Neural progenitor cell (in vitro differentiated cells): ENCODE results near the gene ARPP21. TPM values are rescaled to one million over a fixed set of nuclear protein-coding genes. Genes with fewer than 3 reads are reported as not detected.

Experiments
- DNase-seq: peaks from one replicate; pipeline ENCODE4 v3.0.0-alpha.2; 2016; ENCODE audit warnings: low spot score
- H2AFZ ChIP-seq: fragments of 200-600 bp; sonication (generic); replicated peaks from 2 replicates; pipeline ENCODE4 v1.6.1; 2016; ENCODE audit warnings: antibody characterized with exemption
- H3F3A ChIP-seq: fragments of 200-600 bp; sonication (generic); 2 replicates; pipeline ENCODE4 v1.6.1; 2016; ENCODE audit warnings: antibody characterized with exemption, low read depth
- H3K27ac ChIP-seq: fragments of 200-600 bp; sonication (generic); 2 replicates; pipeline ENCODE4 v1.5.1; 2016; ENCODE audit warnings: mild to moderate bottlenecking
- H3K27me3 ChIP-seq: fragments of 200-600 bp; sonication (generic); 2 replicates; pipeline ENCODE4 v1.6.1; 2016; ENCODE audit warnings: mild to moderate bottlenecking, moderate library complexity
- H3K36me3 ChIP-seq: fragments of 200-600 bp; sonication (generic); 2 replicates; pipeline ENCODE4 v1.5.1; 2016
- H3K4me1 ChIP-seq: fragments of 200-600 bp; sonication (generic); 2 replicates; pipeline ENCODE4 v1.6.1; 2016; ENCODE audit warnings: mixed run types
- H3K4me2 ChIP-seq: fragments of 200-600 bp; sonication (generic); 2 replicates; pipeline ENCODE4 v1.6.1; 2016
- H3K4me3 ChIP-seq: fragments of 200-600 bp; sonication (generic); 2 replicates; pipeline ENCODE4 v1.5.1; 2016
- H3K79me2 ChIP-seq: fragments of 200-600 bp; sonication (generic); 2 replicates; pipeline ENCODE4 v1.6.1; 2016; ENCODE audit warnings: low read depth
- H3K9ac ChIP-seq: fragments of 200-600 bp; sonication (generic); 2 replicates; pipeline ENCODE4 v1.6.1; 2016
- H3K9me3 ChIP-seq: fragments of 200-600 bp; sonication (generic); 2 replicates; pipeline ENCODE4 v1.5.1; 2016; ENCODE audit warnings: low read depth
- H4K20me1 ChIP-seq: fragments of 200-600 bp; sonication (generic); 2 replicates; pipeline ENCODE4 v1.6.1; 2016; ENCODE audit warnings: low read depth
- H3K27ac Mint-ChIP-seq: 3 replicates; pipeline ENCODE4 v1.8.0; 2021; ENCODE audit warnings: mixed read lengths
- H3K27me3 Mint-ChIP-seq: 2 replicates; pipeline ENCODE4 v1.8.0; 2022; ENCODE audit warnings: low read depth, mild to moderate bottlenecking, inconsistent platforms, moderate library complexity, mixed read lengths; ENCODE audit not compliant: insufficient read depth
- H3K36me3 Mint-ChIP-seq: 3 replicates; pipeline ENCODE4 v1.8.0; 2021; ENCODE audit warnings: mixed read lengths
- H3K4me1 Mint-ChIP-seq: 3 replicates; pipeline ENCODE4 v1.8.0; 2021; ENCODE audit warnings: mixed read lengths
- H3K4me3 Mint-ChIP-seq: 3 replicates; pipeline ENCODE4 v1.8.0; 2021; ENCODE audit warnings: mild to moderate bottlenecking, moderate library complexity, mixed read lengths
- H3K9me3 Mint-ChIP-seq: 3 replicates; pipeline ENCODE4 v1.8.0; 2020; ENCODE audit warnings: mixed read lengths
- EZH2 ChIP-seq: fragments of 200-600 bp; sonication (generic); IDR thresholded peaks from 2 replicates; pipeline ENCODE4 v1.6.1; 2017; ENCODE audit warnings: antibody characterized with exemption, mild to moderate bottlenecking, moderate library complexity
- EZH2phosphoT487 ChIP-seq: fragments of 200-600 bp; sonication (generic); IDR thresholded peaks from 2 replicates; pipeline ENCODE4 v1.6.1; 2017; ENCODE audit warnings: antibody characterized with exemption
- total RNA-seq: library from RNA; depleted of rRNA; stranded (reverse); fragments of >200 nt; gene quantifications from 2 replicates; pipeline ENCODE4 v1.2.3, GENCODE V29; 2015; ENCODE audit warnings: low replicate concordance
- TF ChIP-seq, protein P1 (sequence below): fragments of 200-600 bp; sonication (generic); IDR thresholded peaks from 2 replicates; pipeline ENCODE4 v1.5.1; 2017; ENCODE audit warnings: antibody characterized with exemption, mild to moderate bottlenecking

Gene ARPP21
- total RNA-seq, 1 donor from 2014 or later = not detected

- Histone ChIP-seq H4K20me1 (no peaks in the 10 kb centered on the region), H3K9ac (no peak overlapping the region)
- H3K36me3 Mint-ChIP-seq = no peaks in the 10 kb centered on the region
These were observed 32.2 kb downstream of the ARPP21 start for GRCh38 chr3:35671483-35671882.

DNA sequence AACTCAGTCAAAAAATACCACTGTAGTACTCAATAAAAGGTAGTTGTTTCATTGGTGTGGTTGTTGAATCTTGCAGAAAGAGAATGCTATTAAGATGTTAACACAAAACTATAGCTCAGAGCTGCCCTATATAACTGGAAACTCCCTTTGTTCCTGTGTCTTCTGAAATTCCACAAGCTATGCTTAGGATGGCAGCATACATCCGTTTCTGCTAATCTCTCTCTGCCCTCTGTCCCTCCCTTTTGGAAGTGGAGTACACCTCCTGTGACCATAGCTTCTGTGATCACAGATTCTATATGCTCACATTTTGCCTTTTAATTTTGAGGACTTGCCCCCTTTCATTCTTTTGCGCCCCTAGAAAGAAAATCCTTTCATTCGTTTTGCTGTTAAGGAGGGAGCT, 33.7 kb downstream of the ARPP21 start:
- Histone ChIP-seq H3K27me3 (peaks cover 10% of the 10 kb centered on the region), H3K4me2 (no peak overlapping the region), H3K79me2 (no peaks in the 10 kb centered on the region), H4K20me1 (no peaks in the 10 kb centered on the region), H3K9me3 (no peaks in the 10 kb centered on the region), H3K9ac (no peak overlapping the region), H3K4me1 (no peaks in the 10 kb centered on the region), H3K27ac (no peak overlapping the region), H3F3A (no peaks in the 10 kb centered on the region), H2AFZ (peak overlapping the region; percentile 76), H3K4me3 (no peak overlapping the region), H3K36me3 (no peaks in the 10 kb centered on the region)
- Mint-ChIP-seq H3K27me3 (no peaks in the 10 kb centered on the region), H3K4me3 (no peak overlapping the region), H3K36me3 (no peaks in the 10 kb centered on the region), H3K27ac (no peak overlapping the region), H3K4me1 (peaks cover 5% of the 10 kb centered on the region), H3K9me3 (no peaks in the 10 kb centered on the region)
- TF ChIP-seq EZH2phosphoT487 = no peak
- TF ChIP-seq EZH2 = no peak
- TF ChIP-seq, protein P1, sequence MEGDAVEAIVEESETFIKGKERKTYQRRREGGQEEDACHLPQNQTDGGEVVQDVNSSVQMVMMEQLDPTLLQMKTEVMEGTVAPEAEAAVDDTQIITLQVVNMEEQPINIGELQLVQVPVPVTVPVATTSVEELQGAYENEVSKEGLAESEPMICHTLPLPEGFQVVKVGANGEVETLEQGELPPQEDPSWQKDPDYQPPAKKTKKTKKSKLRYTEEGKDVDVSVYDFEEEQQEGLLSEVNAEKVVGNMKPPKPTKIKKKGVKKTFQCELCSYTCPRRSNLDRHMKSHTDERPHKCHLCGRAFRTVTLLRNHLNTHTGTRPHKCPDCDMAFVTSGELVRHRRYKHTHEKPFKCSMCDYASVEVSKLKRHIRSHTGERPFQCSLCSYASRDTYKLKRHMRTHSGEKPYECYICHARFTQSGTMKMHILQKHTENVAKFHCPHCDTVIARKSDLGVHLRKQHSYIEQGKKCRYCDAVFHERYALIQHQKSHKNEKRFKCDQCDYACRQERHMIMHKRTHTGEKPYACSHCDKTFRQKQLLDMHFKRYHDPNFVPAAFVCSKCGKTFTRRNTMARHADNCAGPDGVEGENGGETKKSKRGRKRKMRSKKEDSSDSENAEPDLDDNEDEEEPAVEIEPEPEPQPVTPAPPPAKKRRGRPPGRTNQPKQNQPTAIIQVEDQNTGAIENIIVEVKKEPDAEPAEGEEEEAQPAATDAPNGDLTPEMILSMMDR = peak; percentile 6
- no peak for DNase-seq

More at GRCh38 chr3:35671483-35671882, 32.2 kb downstream of the ARPP21 start:
- Histone ChIP-seq H3K36me3 (no peaks in the 10 kb centered on the region), H3F3A (no peaks in the 10 kb centered on the region), H3K4me3 (no peak overlapping the region), H3K4me2 (no peak overlapping the region), H3K27me3 (peaks cover 4% of the 10 kb centered on the region), H3K27ac (no peak overlapping the region), H3K9me3 (no peaks in the 10 kb centered on the region), H2AFZ (no peak overlapping the region), H3K4me1 (no peaks in the 10 kb centered on the region), H3K79me2 (no peaks in the 10 kb centered on the region)
- H3K27me3 Mint-ChIP-seq = no peaks in the 10 kb centered on the region
- no peaks in the 10 kb centered on the region for H3K9me3 Mint-ChIP-seq
- peaks cover 5% of the 10 kb centered on the region for H3K4me1 Mint-ChIP-seq
- DNase-seq = no peak
- H3K27ac Mint-ChIP-seq = no peak overlapping the region
- H3K4me3 Mint-ChIP-seq = no peak overlapping the region
- no peak for TF ChIP-seq EZH2phosphoT487
- TF ChIP-seq, protein P1 = no peak

DNA sequence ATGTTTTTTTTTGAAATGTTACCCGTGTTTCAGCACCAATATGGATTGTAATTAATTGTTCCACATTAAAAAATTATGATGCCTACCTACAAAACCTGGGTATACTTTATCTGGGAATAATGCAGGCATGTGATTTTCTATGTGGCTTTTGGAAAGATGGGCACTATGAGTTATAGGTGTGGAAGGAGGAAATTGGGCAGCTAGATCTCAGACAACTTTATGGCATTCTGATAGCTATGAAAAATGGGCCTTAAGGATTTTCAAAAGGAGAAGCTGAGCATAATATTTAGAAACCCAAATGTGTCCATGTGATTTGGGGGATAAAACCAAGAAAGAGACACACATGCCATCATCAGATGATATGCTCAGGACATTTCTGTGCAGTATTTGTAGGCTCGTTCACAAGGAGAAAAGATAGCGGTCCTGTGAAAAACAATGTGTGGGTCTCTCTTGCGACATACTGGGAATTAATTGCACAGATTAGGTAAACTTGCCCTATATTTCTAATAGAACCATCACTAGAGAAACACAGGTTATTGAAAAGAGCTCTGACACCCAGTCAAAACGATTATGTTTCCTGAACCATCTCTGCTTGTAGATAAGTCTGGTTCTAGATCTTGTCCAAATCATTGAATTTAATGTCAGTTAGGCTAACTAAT, 35.3 kb downstream of the ARPP21 start:
- no peak overlapping the region for H3K9ac ChIP-seq
- H3K27ac Mint-ChIP-seq = no peak overlapping the region
- no peaks in the 10 kb centered on the region for H3K79me2 ChIP-seq
- peaks cover 18% of the 10 kb centered on the region for H3K27me3 ChIP-seq
- H3K27me3 Mint-ChIP-seq = no peaks in the 10 kb centered on the region
- no peaks in the 10 kb centered on the region for H3F3A ChIP-seq
- peaks cover 10% of the 10 kb centered on the region for H3K4me1 Mint-ChIP-seq
- DNase-seq = no peak
- TF ChIP-seq EZH2 (no peak), EZH2phosphoT487 (no peak)
- TF ChIP-seq, protein P1 = no peak
- H2AFZ ChIP-seq = no peak overlapping the region
- H3K9me3 Mint-ChIP-seq = no peaks in the 10 kb centered on the region
- H3K36me3 ChIP-seq = no peaks in the 10 kb centered on the region
- no peak overlapping the region for H3K27ac ChIP-seq
- no peak overlapping the region for H3K4me3 Mint-ChIP-seq
- no peaks in the 10 kb centered on the region for H3K4me1 ChIP-seq
- no peak overlapping the region for H3K4me2 ChIP-seq
- H3K4me3 ChIP-seq = no peak overlapping the region
- H3K36me3 Mint-ChIP-seq = no peaks in the 10 kb centered on the region
- H4K20me1 ChIP-seq = no peaks in the 10 kb centered on the region
- no peaks in the 10 kb centered on the region for H3K9me3 ChIP-seq
